ENCODE measurements around the gene HSDL1.

DNA sequence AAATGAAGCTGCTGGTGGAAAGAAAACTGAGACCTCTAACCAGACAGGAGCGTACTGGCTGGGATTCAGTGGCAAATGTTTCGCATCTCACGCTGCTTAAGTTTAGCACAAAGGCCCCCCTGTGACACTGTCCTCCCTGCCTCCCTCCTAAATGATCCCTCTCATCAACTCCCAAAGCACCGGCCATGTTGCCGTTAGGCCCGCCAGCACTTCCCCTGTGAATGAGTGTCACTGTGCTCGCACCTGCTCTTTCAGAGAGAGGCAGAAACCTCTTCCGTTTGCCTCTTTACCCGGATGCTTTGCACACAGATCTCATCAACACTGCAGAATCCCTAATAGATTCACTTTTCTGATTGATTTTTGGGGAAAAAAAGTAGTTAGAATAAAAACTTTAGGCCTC is 54.8 kb downstream of the HSDL1 start:
- TF ChIP-seq, protein P1, sequence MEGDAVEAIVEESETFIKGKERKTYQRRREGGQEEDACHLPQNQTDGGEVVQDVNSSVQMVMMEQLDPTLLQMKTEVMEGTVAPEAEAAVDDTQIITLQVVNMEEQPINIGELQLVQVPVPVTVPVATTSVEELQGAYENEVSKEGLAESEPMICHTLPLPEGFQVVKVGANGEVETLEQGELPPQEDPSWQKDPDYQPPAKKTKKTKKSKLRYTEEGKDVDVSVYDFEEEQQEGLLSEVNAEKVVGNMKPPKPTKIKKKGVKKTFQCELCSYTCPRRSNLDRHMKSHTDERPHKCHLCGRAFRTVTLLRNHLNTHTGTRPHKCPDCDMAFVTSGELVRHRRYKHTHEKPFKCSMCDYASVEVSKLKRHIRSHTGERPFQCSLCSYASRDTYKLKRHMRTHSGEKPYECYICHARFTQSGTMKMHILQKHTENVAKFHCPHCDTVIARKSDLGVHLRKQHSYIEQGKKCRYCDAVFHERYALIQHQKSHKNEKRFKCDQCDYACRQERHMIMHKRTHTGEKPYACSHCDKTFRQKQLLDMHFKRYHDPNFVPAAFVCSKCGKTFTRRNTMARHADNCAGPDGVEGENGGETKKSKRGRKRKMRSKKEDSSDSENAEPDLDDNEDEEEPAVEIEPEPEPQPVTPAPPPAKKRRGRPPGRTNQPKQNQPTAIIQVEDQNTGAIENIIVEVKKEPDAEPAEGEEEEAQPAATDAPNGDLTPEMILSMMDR (IDR thresholded peaks at IDR 0.05), result no peak
- TF ChIP-seq POLR2AphosphoS5 (IDR thresholded peaks at IDR 0.05), result no peak
- no peak for TF ChIP-seq POLR2A (IDR thresholded peaks at IDR 0.05)
- no peak for TF ChIP-seq EP300 (IDR thresholded peaks at IDR 0.05)
